Heart left ventricle (tissue), 13 donors: ENCODE results near the gene LIN9.

Experiments
- POLR2A ChIP-seq, 2 donors: fragments of 450-650 bp; IDR thresholded peaks; one replicate each; pipeline ENCODE4 v1.6.1; 2017; ENCODE audit warnings: antibody characterized with exemption in 2 of 2, mild to moderate bottlenecking in 2 of 2, moderate library complexity in 2 of 2
- TF ChIP-seq, protein P1 (sequence below), 12 donors: fragments of 200-600 bp; sonication (generic) in 4 of 12; IDR thresholded peaks; one replicate each; pipeline versions ENCODE4 v1.5.0 to v1.8.0; 2018 to 2022; ENCODE audit warnings: antibody characterized with exemption in 12 of 12, mild to moderate bottlenecking in 5 of 12
- donor health status: ischemic (EF 13 %, LVEDD 7.1; RV severe dilation, severe dysfunction).
- donor health status: DM: no; HTN: yes; CAD: no.
- donor health status: DM: no; HTN: no; CAD: no.
- donor health status: ischemic (EF 25% LVEDD 6.9; RV normal size, moderate dysfunction).
- donor health status: ischemic (EF 25% LVEDD 5.7; RV mildly dilated, moderate dysfunction).
- donor health status: ischemic (EF 35%, LVEDD 5.7; RV mildly dilated, moderate dysfunction).
- donor health status: nonischemic (EF 11% LVEDD 7.7; RV severe dilation, severe dysfunction).
- donor health status: DM: yes; HTN: yes; CAD: no.
- donor health status: PGD.
- donor health status: ischemic (EF 29% LVEDD 5.4; RV normal size, mild dysfunction).
- donor health status: nonischemic (EF 23%, LVEDD 6.1; RV moderate dilation, normal function).

DNA sequence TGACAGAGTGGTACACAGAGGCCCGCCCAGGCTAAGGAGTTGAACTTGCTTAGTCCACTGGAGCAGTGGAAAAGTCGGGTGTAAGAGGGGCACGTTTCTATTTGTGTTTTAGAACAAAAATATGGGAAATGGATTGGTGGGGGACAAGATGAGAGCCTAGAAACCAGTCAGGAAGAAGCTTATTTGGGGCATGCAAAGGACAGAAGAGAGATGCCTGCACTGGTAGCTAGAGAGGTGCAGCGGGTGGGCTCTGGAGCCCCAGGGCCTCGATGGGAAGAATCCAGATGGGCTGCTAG lies 1.2 kb upstream of the LIN9 start:
- TF ChIP-seq, protein P1, sequence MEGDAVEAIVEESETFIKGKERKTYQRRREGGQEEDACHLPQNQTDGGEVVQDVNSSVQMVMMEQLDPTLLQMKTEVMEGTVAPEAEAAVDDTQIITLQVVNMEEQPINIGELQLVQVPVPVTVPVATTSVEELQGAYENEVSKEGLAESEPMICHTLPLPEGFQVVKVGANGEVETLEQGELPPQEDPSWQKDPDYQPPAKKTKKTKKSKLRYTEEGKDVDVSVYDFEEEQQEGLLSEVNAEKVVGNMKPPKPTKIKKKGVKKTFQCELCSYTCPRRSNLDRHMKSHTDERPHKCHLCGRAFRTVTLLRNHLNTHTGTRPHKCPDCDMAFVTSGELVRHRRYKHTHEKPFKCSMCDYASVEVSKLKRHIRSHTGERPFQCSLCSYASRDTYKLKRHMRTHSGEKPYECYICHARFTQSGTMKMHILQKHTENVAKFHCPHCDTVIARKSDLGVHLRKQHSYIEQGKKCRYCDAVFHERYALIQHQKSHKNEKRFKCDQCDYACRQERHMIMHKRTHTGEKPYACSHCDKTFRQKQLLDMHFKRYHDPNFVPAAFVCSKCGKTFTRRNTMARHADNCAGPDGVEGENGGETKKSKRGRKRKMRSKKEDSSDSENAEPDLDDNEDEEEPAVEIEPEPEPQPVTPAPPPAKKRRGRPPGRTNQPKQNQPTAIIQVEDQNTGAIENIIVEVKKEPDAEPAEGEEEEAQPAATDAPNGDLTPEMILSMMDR (IDR thresholded peaks at IDR 0.05), result no peak
- TF ChIP-seq POLR2A (IDR thresholded peaks at IDR 0.05), result no peak
